HG03558 (cell line): ENCODE results near the gene AKAP13.

ENCODE experiments used
- ATAC-seq: cut with Tn5 transposase; IDR thresholded peaks from one replicate; pipeline ENCODE4 v1.9.1; 2021; ENCODE audit warnings: moderate number of reproducible peaks; ENCODE audit not compliant: unreplicated experiment; ENCODE audit errors: extremely low read depth

The AKAP13 gene

GRCh38 chr15:85743392-85744055, 363.1 kb downstream of the AKAP13 start:
- ATAC-seq, result no peak

GRCh38 chr15:85744579-85744978, 364.2 kb downstream of the AKAP13 start:
- no peak for ATAC-seq

GRCh38 chr15:85745023-85745422, 364.6 kb downstream of the AKAP13 start:
- ATAC-seq, result no peak

- no peak for ATAC-seq
These were observed 365.2 kb downstream of the AKAP13 start for GRCh38 chr15:85745525-85746150.

GRCh38 chr15:85746641-85747040, 366.2 kb downstream of the AKAP13 start:
- ATAC-seq, result no peak

- no peak for ATAC-seq
These were observed 367.8 kb downstream of the AKAP13 start for GRCh38 chr15:85748176-85748575.

- no peak for ATAC-seq
These were observed 368.3 kb downstream of the AKAP13 start for GRCh38 chr15:85748729-85749128.

- ATAC-seq, result no peak
These were observed 369.1 kb downstream of the AKAP13 start for GRCh38 chr15:85749261-85750151.

- no peak for ATAC-seq
These were observed 370.2 kb downstream of the AKAP13 start for GRCh38 chr15:85750319-85751290.

- no peak for ATAC-seq
These were observed 371.1 kb downstream of the AKAP13 start for GRCh38 chr15:85751291-85752123.

GRCh38 chr15:85752124-85752475, 371.7 kb downstream of the AKAP13 start:
- no peak for ATAC-seq

- ATAC-seq, result no peak
These were observed 372.1 kb downstream of the AKAP13 start for GRCh38 chr15:85752491-85752961.

GRCh38 chr15:85753261-85753660, 372.9 kb downstream of the AKAP13 start:
- ATAC-seq, result no peak

- no peak for ATAC-seq
These were observed 373.5 kb downstream of the AKAP13 start for GRCh38 chr15:85753791-85754452.

GRCh38 chr15:85754989-85755388, 374.6 kb downstream of the AKAP13 start:
- no peak for ATAC-seq

- ATAC-seq, result no peak
These were observed 375.1 kb downstream of the AKAP13 start for GRCh38 chr15:85755471-85755870.

GRCh38 chr15:85755942-85756341, 375.5 kb downstream of the AKAP13 start:
- ATAC-seq, result no peak

GRCh38 chr15:85756411-85757072, 376.1 kb downstream of the AKAP13 start:
- no peak for ATAC-seq
